HEK293T (cell line): ENCODE measurements around the gene ARHGAP12.
A peak's percentile ranks its signal among the peaks of the same experiment; 100 is the strongest.

Experiments
- CTCF ChIA-PET: fragments of 350-600 bp; formaldehyde crosslinking; extraction: SDS; loops from one replicate; lab custom pipeline; 2021; ENCODE audit warnings: antibody characterized with exemption, inconsistent platforms; lab: Yijun Ruan, JAX
- POLR2A ChIA-PET: fragments of 350-600 bp; formaldehyde crosslinking; extraction: SDS; loops from one replicate; lab custom pipeline; 2020; ENCODE audit warnings: antibody characterized with exemption, inconsistent platforms; lab: Yijun Ruan, JAX
- DNase-seq: peaks from one replicate; pipeline ENCODE4 v3.0.0; 2012; ENCODE audit warnings: mixed read lengths; ENCODE audit errors: extremely low spot score
- ARNT ChIP-seq: fragments of 450-650 bp; IDR thresholded peaks from 2 replicates; pipeline ENCODE4 v1.6.1; 2017; ENCODE audit warnings: mild to moderate bottlenecking
- BHLHE40 ChIP-seq: fragments of 450-650 bp; IDR thresholded peaks from 2 replicates; pipeline ENCODE4 v1.6.1; 2016; ENCODE audit warnings: mild to moderate bottlenecking, moderate library complexity, borderline replicate concordance
- CTBP1 ChIP-seq: fragments of 450-650 bp; IDR thresholded peaks from 2 replicates; pipeline ENCODE4 v1.6.1; 2016; ENCODE audit warnings: borderline replicate concordance
- ELF4 ChIP-seq: fragments of 450-650 bp; IDR thresholded peaks from 2 replicates; pipeline ENCODE4 v1.6.1; 2017; ENCODE audit warnings: antibody characterized with exemption
- FOXA1 ChIP-seq: fragments of 450-650 bp; IDR thresholded peaks from 2 replicates; pipeline ENCODE4 v1.6.1; 2016; ENCODE audit warnings: mild to moderate bottlenecking
- FOXK2 ChIP-seq: fragments of 450-650 bp; IDR thresholded peaks from 2 replicates; pipeline ENCODE4 v1.6.1; 2016; ENCODE audit warnings: mild to moderate bottlenecking
- FOXM1 ChIP-seq: fragments of 450-650 bp; IDR thresholded peaks from 2 replicates; pipeline ENCODE4 v1.6.1; 2017; ENCODE audit warnings: mild to moderate bottlenecking, borderline replicate concordance
- HDGF ChIP-seq: fragments of 450-650 bp; IDR thresholded peaks from 2 replicates; pipeline ENCODE4 v1.6.1; 2017; ENCODE audit warnings: antibody characterized with exemption, borderline replicate concordance
- L3MBTL2 ChIP-seq: fragments of 450-650 bp; conservative IDR thresholded peaks from 2 replicates; pipeline ENCODE4 v1.6.1; 2016; ENCODE audit warnings: mild to moderate bottlenecking
- LEF1 ChIP-seq: fragments of 450-650 bp; IDR thresholded peaks from 2 replicates; pipeline ENCODE4 v1.6.1; 2017; ENCODE audit warnings: mild to moderate bottlenecking, borderline replicate concordance
- NFRKB ChIP-seq: fragments of 450-650 bp; IDR thresholded peaks from 2 replicates; pipeline ENCODE4 v1.6.1; 2016; ENCODE audit warnings: mild to moderate bottlenecking, moderate library complexity
- PKNOX1 ChIP-seq: fragments of 450-650 bp; IDR thresholded peaks from 2 replicates; pipeline ENCODE4 v1.6.1; 2016
- SP1 ChIP-seq: fragments of 450-650 bp; IDR thresholded peaks from 2 replicates; pipeline ENCODE4 v1.6.1; 2017
- SUZ12 ChIP-seq: fragments of 450-650 bp; IDR thresholded peaks from 2 replicates; pipeline ENCODE4 v1.6.1; 2016; ENCODE audit warnings: mild to moderate bottlenecking
- TARDBP ChIP-seq: fragments of 450-650 bp; IDR thresholded peaks from 2 replicates; pipeline ENCODE4 v1.6.1; 2016
- ZNF384 ChIP-seq: fragments of 450-650 bp; IDR thresholded peaks from 2 replicates; pipeline ENCODE4 v1.6.1; 2016

ARHGAP12 gene

GRCh38 chr10:31774928-31775650 lies 153.5 kb downstream of the ARHGAP12 start:
- ChIA-PET POLR2A (interaction anchor here (1.2 kb wide), 1 partner anchor 15 kb away, joined by 4 read pairs; no protein-coding TSS in a partner anchor), CTCF (no interaction called here)
- no peak for TF ChIP-seq FOXA1
- no peak for TF ChIP-seq ZNF384
- no peak for TF ChIP-seq BHLHE40
- TF ChIP-seq LEF1, result no peak
- TF ChIP-seq SP1, result no peak
- TF ChIP-seq SUZ12, result no peak
- TF ChIP-seq FOXM1, result no peak
- no peak for TF ChIP-seq FOXK2
- TF ChIP-seq NFRKB, result no peak
- no peak for TF ChIP-seq PKNOX1
- no peak for TF ChIP-seq TARDBP
- no peak for TF ChIP-seq HDGF
- no peak for DNase-seq

- ChIA-PET POLR2A (interaction anchor here (1.2 kb wide), 1 partner anchor 14 kb away, joined by 4 read pairs; no protein-coding TSS in a partner anchor), CTCF (no interaction called here)
- DNase-seq, result no peak
- TF ChIP-seq ARNT, result no peak
- TF ChIP-seq ELF4, result no peak
- no peak for TF ChIP-seq CTBP1
- no peak for TF ChIP-seq BHLHE40
- TF ChIP-seq ZNF384, result no peak
- TF ChIP-seq LEF1, result no peak
- no peak for TF ChIP-seq TARDBP
- TF ChIP-seq SP1, result no peak
- no peak for TF ChIP-seq FOXK2
- TF ChIP-seq FOXM1, result no peak
- TF ChIP-seq SUZ12, result no peak
- no peak for TF ChIP-seq PKNOX1
- no peak for TF ChIP-seq HDGF
- TF ChIP-seq NFRKB, result no peak
- TF ChIP-seq L3MBTL2, result no peak
- no peak for TF ChIP-seq FOXA1
Observed at GRCh38 chr10:31774299-31774900, 154.2 kb downstream of the ARHGAP12 start.

GRCh38 chr10:31773749-31774298 lies 154.8 kb downstream of the ARHGAP12 start:
- POLR2A ChIA-PET, result interaction anchor here (1.2 kb wide), 1 partner anchor 14 kb away, joined by 4 read pairs; no protein-coding TSS in a partner anchor
- CTCF ChIA-PET, result no interaction called here
- no peak for DNase-seq
- TF ChIP-seq BHLHE40 (no peak), HDGF (no peak), TARDBP (no peak), NFRKB (no peak), CTBP1 (no peak), FOXK2 (no peak), SP1 (no peak), FOXM1 (no peak), PKNOX1 (no peak), ARNT (no peak), SUZ12 (no peak), L3MBTL2 (no peak)

- ChIA-PET CTCF (no interaction called here), POLR2A (no interaction called here)
- no peak for DNase-seq
- TF ChIP-seq BHLHE40 (no peak), ZNF384 (no peak), SP1 (no peak)
Observed at GRCh38 chr10:31771331-31771831, 157.2 kb downstream of the ARHGAP12 start.

- POLR2A ChIA-PET, result interaction anchor here (1.0 kb wide), 1 partner anchor 738 kb away, joined by 4 read pairs; the partner anchor contains the start of gene ZNF438
- TF ChIP-seq ZNF384 (no peak), LEF1 (no peak), SP1 (no peak), TARDBP (no peak), ELF4 (no peak), FOXA1 (no peak), BHLHE40 (no peak), HDGF (no peak), FOXM1 (no peak)
- DNase-seq, result peak; percentile 56
- CTCF ChIA-PET, result interaction anchor here (0.5 to 1.2 kb wide), 6 partner anchors 9 to 986 kb away, joined by 3 to 7 read pairs (median 3); no protein-coding TSS in a partner anchor
Observed at GRCh38 chr10:31770307-31770902, 158.2 kb downstream of the ARHGAP12 start.
